GM18502 (cell line): ENCODE data around the gene PRKCB.

Experiments used
- ATAC-seq: cut with Tn5 transposase; IDR thresholded peaks from one replicate; pipeline ENCODE4 v1.9.1; 2021; ENCODE audit warnings: mild to moderate bottlenecking; ENCODE audit not compliant: unreplicated experiment, poor library complexity

The PRKCB gene

DNA sequence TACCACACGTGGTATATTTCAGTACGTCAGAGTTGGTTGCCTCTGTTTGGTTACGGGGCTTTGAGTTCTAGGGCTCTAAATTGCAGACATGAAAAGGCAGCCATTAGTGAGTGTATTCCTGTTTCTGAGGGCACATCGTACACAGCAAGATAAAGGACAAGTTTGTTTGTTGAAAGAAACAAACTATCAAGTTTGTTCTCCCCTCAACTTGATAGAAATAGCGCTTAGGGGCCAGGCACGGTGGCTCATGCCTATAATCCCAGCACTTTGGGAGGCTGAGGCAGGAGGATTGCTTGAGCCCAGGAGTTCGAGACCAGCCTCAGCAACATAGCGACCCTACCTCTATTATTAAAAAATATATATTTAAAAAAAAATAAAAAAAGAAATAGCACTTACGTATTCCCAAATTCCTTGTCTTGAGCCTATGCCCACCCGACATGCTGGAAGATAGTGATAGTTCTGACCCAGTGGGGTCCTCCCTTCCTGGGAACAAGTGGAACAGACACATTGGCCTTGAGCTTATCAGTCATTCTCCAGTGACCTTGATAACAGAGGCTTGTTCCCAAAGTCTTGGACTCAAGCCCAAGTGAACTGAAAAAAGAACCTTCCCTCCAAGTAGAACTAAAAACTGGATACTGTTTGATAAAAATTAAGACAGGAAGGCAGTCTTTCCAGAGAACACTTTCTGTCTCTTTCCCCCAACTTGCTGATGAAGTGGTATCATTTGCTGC lies 280.4 kb downstream of the PRKCB start:
- ATAC-seq = no peak

DNA sequence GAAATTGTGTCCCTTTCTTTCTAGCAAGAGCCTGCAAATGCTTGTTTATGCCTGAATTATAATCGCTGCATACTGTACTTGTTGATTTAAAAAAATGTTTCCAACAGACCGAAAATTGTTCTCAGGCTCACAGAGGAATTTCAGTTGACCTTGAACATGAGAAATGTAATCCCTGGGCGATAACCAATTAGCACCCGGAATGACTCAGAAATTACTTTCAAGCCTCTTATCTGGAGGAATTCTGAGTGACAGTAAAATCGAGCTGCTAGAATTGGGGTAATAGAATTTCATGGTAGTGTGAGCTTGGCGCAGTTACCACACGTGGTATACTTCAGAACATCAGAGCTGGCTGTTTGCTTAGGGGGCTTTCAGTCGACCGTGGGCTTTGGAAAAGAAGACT lies 281.2 kb downstream of the PRKCB start:
- ATAC-seq = no peak

- ATAC-seq = no peak
Observed at GRCh38 chr16:24117680-24118079, 281.9 kb downstream of the PRKCB start.

DNA sequence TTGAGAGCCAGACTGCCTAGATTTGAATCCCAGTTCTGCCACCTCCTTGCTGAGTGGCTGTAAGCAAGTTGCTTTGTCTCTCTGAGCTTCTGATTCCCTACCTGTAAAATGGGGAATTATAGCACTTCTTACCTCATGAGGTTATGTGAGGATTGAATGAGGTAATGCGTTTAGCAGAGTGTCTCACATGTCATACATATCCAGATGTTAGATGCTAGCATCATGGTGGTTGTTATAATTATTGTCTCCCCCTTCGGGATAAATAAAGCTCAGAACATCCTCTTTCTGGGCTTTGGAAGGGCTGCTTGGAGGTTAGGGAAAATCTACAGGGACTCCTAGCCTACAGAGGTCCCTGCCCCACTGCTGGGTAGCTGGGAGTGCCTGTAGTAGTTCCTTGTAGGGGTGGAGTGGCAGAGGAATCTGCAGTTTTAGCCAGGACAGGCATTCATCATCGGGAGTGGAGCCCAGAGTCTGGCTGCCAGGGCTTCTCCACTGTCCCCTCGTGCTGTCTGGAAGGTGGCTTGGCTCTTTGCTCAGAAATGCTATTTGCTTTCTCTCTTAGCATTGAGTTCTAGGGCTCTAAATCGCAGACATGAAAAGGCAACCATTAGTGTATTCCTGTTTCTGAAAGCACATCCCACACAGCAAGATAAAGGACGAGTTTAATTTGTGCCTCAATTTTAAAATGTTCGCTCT lies 282.5 kb downstream of the PRKCB start:
- no peak for ATAC-seq

DNA sequence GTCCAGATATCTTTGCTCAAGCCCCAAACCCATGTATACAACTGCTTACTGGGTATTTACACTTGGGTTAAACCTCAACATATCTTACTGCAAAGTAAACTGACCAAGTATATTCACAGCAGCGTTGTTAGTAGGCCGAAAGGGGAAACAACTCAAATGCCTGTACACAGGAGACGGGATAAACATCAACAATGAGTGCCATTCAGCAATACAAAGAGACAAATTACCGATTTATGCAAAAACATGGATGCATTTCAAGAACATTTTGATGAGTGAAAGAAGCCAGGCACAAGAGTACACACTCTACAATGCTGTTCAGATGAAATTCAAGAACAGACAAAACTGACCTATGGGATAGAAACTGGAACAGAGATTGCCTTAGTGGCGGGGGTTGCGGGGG lies 284.0 kb downstream of the PRKCB start:
- ATAC-seq = no peak

DNA sequence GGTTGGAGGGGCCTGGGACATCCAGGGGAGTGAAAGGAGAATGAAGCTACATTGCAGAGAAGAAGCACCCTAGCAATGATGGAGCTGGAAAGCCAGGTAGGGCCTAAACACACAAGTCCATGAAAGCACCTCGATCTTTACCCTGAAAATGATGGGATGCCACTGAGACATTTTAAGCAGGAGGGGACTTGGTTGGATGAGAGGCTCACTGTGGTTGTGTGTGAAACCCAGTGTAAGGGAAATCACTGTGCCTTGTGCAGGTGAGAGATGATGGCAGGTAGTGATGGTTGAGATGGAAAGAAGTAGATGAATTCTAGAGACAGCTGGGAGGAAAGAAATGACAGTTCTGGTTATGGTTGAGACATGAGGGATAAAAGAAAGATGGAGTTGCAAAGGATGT lies 287.5 kb downstream of the PRKCB start:
- no peak for ATAC-seq

DNA sequence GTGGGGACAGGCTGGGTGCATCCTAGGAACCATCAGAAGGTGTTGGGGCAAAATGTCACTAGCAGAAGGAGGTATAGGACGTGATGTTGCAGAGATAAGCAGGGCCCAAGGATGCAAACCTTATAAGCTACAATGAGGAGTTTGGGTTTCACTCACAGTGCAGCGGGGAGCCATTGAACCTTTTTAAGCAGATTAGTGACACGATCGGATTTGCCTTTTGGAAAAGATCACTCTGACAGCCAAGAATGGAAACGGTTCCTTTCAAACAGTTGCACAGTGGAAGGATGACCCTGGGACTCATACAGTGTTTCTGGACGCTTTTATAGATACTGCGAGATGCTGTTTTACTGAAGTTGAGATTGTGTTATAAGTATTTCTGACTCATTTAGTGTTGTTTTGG lies 288.5 kb downstream of the PRKCB start:
- no peak for ATAC-seq

DNA sequence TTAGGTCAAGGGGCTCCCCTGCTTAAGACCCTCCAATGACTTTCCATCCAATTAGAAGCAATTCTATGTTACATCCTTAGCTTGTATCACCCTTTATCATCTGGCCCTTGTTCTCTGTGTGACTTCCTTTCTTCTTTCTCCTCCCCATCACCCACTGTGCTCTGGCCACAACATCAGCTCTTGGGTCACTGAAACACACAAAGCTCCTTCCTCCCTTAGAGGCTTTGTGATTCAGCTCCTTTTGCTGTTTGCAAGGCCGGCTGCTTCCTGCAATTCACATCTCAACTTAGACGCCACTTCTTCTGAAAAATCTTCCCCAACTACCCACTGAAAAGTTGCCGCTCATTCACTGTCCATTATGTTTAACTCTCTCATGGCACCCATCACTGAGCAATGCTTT lies 289.4 kb downstream of the PRKCB start:
- ATAC-seq = no peak

- no peak for ATAC-seq
Observed at GRCh38 chr16:24129412-24129918, 293.7 kb downstream of the PRKCB start.

DNA sequence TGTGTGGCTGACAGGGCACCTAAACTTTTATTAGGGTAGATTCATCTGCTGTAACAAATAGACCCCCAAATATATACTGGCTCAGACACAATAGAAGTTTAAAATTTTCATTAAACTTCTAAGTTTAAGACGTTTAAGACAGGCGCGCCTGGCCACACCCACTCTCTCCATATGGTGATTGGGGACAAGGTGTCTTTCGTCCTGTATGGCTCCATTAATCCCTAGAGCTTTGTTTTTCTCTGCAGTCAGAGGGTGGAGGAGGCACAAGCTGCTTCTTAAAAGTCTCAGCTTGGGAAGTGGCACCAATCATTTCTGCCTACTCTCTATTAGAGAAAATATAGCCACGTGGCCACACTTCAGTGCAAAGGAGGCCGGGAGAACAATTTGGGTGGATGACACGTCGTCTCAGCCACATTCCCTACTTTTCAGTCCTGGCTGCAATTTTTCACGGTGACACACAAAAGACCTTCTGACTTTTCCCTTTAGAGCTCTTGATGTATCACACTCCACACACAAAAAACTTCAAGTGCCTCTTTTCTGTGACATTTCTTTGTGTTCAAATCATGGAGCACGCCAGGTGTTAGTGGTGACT lies 294.8 kb downstream of the PRKCB start:
- no peak for ATAC-seq

- ATAC-seq = no peak
Observed at GRCh38 chr16:24131294-24131693, 295.5 kb downstream of the PRKCB start.

- ATAC-seq = no peak
Observed at GRCh38 chr16:24132048-24132796, 296.4 kb downstream of the PRKCB start.

- ATAC-seq = no peak
Observed at GRCh38 chr16:24132797-24133155, 297.0 kb downstream of the PRKCB start.

DNA sequence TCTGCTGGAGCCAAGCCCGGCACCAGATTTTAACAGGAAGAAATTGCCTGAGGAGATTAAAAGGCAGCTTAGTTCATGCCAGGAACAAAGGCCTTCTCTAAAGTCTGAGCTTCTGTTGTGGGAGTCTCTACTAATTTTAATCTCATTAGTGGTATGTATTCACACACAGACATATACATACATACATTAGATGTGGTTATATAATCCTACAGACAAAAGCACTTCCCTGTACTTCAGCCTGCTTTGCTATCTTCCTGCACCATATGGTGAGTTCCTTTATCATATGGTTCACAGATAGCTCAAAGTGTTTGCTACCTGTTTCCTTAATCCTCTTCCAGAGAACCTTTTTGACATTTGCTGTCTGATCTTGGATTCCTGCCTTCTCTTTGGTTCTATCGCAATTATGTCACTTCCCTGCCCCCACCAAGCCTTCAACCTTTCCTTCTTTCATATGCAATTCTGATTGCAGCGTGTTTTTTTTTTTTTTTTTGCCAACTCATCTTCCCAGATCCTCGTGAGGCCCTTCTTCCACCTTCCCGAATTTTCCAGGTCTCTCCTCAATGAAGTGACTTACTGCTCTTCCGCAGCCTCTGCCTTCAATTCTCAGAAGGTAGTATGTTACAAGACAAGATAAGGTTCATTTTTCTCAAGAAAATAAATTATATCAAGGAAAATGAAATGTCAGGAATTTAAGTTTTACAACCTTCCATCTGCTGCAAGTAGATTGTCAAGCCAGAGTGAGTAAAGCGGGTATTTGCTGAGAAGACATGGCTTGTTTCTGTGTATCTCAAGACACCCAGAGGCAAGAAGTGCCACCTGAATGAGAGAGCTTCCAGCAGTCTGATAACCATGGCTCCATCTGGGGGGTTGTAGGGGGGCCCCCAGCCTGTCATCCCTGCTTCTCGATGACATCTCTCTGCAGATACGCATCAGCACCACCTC lies 300.1 kb downstream of the PRKCB start:
- no peak for ATAC-seq

- no peak for ATAC-seq
Observed at GRCh38 chr16:24138024-24138423, 302.2 kb downstream of the PRKCB start.

GRCh38 chr16:24138575-24138974 lies 302.8 kb downstream of the PRKCB start:
- no peak for ATAC-seq

DNA sequence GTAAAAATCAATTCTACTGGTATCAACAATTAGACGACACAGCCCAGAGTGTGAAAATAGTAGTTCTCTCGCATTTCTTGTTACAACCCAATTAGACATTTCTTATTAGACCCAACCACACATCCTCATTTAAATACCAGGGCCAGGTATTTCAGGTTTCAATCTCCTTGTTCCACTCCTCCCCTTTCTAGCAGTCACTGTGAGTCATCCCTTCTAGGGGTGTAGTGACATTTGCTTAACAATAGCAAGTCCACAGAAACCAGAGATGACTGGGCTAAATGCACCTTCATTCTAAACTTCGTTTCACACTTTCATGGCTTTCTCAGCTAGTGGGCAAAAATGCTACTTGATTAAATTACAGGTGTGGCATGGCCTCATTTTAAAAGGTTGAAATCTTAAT lies 303.5 kb downstream of the PRKCB start:
- no peak for ATAC-seq

DNA sequence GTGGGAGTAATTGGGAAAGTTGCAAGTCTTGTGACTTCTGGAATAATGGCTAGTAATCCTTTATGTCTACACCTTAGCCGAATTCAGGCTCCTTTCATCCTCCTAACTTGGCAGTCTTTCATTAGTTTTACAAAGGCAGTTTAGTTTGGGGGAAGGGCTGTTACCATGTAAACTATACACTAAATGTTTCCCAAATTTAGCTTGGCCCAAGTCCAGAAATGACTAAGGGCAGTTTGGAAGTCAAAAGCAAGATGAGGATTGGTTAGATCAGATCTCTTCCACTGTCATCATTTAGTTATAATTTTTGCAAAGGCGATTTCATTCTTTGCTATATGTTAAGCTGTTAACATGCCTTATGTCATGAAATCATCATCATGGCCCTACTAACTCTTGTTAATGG lies 304.9 kb downstream of the PRKCB start:
- no peak for ATAC-seq

- no peak for ATAC-seq
Observed at GRCh38 chr16:24141466-24141865, 305.7 kb downstream of the PRKCB start.

- no peak for ATAC-seq
Observed at GRCh38 chr16:24141917-24142316, 306.1 kb downstream of the PRKCB start.
